Activated T-helper 1 cell treated with anti-CD3 and anti-CD28 coated beads, Interleukin-2, amount 50 U/mL, for 16 hours (primary cell): ENCODE results near the gene HIPK2.

Source experiments
- DNase-seq, 2 donors: peaks; one replicate each; pipeline ENCODE4 v3.0.0-alpha.2; 2020; ENCODE audit warnings: low read depth in 1 of 2, low spot score in 1 of 2

HIPK2 gene

DNA sequence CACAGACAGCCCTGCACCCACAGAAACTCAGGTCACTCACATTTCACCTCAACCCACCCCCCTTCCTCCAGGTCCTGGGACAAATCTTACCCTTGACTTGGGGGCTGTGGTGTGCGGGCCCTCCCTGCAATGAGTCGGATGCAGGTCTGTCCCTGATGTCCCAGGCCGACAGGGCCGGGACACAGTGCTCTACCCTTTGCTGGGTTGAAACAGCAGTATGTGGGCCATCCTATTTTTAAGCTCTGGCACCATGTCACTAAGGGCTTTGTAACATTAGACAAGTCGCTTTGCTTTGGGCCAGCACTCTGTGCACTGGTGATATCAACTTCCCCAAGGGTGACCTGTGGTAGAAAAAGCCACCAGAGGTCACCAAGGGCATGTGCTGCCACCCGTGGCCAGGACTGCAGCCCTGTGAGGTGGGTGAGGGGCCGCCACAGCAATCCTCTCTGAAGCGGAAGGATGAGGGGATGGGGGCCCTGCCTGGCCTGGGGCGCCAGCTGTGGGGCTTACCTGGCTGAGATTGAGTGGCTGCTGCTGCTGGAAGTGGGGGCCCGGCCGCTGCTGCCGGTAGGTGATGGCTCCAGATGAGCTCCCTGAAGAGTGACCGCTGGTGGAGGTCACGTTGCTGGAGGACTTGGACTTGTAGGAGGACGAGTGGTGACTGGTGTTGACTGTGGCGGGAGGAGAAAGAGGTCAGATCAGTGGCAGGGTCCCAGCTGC, 203.0 kb downstream of the HIPK2 start:
- DNase-seq: no peak

DNA sequence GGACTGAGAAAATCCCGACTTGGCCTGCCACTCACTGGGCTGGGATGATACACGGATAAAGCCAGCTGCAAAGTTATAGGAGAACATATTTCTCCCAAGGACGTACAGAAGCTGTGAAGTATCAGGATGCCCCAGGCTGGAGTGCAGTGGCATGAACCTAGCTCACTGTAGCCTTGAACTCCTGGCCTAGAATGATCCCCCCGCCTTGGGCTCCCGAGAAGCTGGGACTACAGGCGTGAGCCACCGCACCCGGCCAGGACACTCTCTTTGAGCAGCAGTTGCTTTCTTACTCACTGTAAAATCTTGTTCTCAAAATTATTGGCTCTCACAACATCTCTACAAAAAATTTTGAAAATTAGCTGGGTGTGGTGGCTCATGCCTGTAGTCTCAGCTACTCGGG, 203.9 kb downstream of the HIPK2 start:
- no peak for DNase-seq

DNA sequence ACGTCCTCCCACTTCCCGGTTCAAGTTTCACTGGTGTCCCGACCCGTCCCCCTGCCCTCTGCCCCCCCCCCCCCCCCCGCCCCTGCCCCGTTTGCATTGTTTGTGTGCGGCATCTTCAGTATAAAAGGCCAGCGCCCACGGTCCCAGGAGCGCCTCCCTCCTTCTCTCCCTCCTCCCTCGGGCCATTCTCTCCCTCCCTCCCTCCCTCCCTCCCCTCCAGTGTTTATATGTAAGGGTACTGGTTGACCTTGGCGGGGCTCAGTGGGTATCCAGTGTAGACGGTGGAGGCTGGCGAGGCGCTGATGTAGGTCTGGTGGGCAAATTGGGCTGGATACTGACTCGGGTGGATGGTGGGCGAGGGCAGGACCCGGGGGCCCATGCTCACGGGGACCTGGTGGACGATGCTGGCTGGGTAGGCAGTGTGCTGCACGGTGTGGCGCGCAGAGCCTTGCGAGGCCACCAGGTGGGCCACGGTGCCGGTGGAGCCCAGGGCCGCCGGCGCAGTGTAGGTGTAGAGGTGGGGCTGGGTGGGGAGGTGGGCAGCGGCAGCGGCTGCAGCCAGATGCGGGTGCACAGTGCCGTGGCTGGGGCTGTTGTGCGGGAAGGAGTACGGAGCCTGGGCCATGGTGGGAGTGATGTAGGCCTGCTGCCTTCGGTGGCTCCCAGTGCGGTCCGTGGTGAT, 205.0 kb downstream of the HIPK2 start:
- no peak for DNase-seq

DNA sequence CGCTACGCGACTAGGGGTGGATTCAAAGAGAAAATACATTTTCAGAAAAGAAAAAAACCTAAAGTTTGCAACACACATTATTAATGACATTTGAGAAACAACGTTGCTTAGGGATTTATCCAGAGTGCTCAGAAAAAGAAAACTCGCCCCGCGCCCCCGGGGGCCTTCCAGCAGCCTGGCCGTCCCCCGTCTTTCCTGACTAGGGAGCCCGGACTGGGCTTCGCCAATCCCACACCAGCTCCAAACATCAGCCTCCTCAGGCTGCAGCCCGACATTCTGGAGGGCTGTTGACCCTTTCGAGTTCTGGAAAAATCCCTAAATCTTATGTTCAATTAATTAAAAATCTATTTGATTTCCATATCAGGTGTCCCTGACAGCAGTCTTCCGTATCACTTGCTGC, 205.7 kb downstream of the HIPK2 start:
- no peak for DNase-seq

DNA sequence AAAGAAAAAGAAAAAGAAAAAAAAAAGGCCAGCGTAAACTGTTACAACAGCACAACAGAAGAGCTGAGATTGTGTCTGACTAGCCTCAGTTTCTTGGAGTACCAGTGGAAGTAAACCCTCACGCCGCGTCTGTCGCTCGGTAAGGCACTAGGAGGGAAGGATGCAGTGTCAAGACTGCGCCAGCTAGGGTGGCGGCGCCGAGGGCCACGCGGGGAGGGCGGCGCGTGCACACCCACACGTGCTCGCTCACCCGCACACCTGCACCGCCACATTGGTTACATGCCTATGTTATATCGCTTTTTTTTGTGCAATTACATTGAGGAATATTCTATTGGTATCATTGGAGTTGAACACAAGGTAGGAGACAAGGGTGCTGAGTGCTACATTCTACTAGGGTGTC, 206.1 kb downstream of the HIPK2 start:
- DNase-seq: no peak

DNA sequence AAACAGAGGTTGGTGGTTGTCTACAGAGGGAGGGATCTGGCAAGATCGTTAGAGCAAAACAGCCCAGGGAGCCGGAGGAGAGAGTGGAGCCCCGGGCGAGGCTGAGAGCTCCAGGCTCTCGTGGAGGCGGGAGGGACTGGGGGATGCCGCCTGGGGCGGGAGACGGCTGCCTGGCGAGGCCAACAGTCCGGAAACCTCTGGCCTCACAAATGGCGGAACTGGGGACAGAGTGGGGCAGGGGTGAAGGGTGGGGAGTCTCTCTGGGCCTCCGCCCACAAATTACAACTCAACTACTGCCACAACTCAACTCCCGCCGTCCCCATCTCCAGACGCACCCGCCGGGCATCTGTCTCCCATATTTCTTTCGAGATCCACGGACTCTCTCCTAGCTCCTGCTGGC, 206.6 kb downstream of the HIPK2 start:
- DNase-seq: no peak

DNA sequence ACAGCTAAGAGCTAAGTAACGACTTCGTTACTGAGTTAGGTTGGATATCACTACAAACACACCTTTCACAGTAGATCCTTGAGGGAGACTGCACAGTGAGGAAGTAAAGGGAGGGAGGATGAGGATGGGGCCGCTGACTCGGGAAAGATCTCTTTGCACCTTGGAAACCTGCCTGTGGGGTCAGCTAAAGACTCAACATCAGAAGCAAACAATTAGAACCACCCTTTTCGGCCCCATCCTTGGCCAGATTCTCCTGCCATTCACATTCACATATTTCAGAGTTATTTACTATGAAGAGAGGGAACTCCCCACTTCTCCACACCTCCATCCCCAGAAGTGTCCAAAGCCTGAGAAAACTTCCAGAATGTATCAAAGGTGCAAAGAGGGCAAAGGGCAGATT, 207.2 kb downstream of the HIPK2 start:
- DNase-seq: no peak

DNA sequence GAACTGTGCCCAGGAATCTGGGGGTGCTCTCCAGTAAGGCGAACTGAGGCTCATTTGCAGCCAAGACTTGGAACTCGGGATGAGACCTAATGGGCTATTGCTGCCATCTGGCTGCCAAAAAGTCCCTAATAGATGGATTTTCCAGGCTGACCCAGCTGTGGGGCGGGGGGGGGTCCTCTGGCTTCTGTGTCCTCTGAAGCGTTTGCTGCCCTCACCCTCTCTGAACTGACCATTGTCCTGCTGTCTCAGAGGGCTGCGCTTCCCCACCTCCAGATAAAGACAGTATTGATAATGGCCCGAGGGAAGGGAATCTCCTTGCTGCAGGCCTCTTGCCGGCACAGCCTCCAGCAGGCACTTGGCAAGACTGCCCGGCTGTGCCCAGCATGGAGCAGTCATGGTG, 207.7 kb downstream of the HIPK2 start:
- no peak for DNase-seq

DNA sequence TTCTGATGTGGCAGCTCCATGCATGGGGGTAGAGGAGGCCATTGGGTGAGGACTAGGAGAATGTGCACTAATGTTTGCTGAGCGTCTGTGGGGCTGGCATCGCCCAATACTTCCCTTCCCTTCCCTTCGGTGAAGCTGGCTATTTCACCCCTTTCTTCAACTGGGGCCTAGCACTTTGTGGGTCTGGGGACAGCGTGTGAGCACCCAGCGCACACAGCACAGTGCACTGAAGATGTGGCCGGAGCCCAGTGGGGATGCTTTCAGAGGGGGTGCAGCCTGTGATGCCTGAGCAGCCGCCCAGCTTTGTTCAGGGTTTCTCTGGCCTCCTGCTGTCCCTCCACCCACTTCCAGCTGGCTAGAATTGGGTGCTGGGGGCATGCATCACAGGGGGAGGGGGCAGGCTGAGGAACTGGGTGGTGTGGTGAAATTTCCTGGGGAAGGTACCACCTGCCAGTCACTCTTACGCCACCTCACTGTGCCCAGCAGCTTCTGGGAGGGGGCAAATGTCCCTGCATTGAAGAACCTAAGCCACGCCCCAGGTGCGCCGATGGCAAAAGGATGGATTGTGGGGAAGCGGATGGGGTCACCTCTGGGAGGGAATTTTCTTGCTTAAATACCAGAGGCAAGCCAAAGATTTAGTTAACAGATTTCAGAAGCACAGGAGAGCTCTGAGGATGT, 208.8 kb downstream of the HIPK2 start:
- DNase-seq: no peak

DNA sequence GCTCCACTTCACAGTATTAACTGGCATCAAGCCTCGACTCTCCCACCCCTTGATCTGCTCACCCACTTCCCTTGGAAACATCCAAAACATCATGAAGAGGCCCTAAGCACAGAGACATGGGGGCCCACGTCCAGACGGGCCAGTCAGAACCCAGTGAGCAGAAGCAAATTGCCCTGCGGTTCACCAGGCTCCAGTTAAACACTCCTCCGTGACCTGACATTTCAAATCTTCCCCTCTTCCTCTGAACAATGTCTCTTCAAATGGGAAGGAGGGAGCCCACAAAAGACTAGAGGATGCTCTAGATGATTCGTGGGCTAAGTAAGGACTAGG, 209.5 kb downstream of the HIPK2 start:
- DNase-seq: no peak

DNA sequence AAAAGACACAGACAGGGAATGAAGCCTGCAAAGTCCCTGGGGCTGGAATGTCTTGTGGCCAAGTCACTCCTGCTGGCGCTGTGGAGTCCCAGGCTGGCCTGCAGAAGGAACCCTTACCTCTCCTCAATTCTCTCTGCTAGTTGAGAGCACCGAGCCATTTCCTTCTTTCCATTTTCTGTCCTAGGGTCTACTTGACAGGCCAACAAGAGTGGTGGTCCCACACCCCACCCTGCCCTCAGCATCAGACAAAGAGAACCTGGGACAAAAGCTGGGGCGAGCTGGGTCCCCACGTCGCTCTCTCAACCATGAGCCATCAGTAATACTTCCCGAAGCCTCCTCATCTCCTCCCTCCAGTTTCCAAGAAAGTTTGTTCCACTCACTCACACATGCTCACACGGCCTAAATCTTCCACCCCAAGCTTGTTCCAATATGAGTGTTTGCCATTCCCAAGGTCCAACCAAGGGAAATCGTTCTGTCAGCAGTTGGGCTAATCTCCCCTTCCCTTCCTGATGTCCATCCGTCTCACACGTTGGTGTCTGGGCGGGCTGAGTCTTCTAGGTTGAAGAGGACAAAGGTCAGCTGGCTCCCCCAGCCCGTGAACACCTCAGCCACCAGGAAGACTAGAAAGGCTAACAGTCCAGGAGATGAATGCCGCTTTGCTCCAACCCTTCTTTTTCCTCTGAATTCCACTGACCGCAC, 210.0 kb downstream of the HIPK2 start:
- no peak for DNase-seq

DNA sequence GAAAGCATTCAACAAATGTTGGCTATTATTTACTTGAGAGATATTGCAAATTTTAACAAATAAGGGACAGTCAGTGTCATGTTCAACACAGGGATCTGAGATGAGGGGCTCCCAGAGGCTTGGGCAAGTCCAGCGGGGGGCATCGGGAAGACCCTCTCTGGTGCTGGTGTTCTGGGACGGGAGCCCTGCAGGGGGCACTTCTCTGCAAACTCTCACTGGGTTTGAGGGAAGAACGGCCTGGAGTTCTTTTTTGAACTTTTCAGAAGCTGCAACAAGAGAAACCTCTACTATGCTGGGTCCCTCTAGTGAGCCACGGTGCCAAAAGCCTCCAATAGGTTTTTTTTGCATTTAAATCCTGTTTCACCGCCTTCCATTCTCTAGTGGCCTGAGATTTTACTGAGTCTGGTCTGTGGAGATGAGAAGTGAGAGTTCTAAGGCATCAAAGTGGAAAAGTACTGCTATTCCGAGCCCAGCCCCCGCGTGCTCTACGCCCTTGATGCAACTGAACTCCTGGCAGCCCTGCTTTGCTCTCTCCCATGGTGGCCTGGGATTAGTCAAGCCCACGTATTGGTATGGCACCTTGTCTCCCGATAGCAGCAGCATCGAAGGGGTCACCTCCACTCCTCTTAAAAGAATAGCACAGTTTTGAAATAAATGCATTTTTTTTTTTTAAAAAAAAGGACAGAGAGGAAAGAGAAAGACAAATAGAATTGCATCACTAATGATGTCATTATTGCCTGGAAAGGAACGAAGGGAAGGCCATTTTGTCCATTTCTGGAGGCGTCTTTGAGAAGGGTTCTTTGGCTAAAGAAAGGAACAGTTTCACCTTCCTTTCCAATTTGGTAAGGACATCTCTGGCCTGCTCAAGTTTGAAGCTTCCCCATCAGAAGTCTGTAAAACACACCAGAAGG, 210.8 kb downstream of the HIPK2 start:
- no peak for DNase-seq

DNA sequence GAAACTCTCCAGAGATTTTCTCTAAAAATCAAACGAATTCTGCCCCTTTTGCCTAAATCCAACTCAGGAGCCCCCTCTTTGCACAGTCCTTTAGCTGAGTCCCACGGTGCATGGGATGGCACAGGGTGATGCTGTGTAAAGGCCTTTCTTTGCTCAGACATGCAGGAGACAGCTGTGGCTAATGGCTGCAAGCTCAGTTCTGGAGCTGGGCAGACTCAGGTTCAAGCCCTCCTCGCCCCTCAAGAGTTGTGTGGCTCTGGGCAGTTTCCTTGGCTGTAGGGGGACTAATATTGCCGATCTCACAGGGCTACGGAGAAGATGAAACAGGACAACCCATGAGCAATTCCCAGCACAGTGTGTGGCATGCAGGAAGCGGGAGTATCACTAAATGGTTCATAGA, 211.7 kb downstream of the HIPK2 start:
- DNase-seq: no peak

DNA sequence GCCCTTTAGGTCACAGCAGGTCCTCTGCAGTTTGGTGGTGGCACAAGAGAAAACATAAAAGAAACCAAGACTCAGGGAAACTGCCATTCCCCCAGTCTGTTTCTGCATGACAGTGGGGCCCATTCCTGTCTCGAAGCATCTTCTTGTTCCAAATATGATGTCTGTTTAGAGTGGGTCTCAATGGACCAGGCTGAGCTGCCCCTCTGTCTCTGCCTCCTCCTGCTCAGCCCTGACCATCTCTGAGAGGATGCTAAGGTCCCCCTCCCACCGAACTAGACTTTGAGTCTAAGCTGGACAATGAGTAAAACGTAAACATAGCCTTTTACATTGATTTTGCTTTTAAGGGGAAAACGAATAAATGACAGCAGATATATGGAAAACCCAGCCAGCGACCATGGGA, 213.9 kb downstream of the HIPK2 start:
- DNase-seq: no peak

DNA sequence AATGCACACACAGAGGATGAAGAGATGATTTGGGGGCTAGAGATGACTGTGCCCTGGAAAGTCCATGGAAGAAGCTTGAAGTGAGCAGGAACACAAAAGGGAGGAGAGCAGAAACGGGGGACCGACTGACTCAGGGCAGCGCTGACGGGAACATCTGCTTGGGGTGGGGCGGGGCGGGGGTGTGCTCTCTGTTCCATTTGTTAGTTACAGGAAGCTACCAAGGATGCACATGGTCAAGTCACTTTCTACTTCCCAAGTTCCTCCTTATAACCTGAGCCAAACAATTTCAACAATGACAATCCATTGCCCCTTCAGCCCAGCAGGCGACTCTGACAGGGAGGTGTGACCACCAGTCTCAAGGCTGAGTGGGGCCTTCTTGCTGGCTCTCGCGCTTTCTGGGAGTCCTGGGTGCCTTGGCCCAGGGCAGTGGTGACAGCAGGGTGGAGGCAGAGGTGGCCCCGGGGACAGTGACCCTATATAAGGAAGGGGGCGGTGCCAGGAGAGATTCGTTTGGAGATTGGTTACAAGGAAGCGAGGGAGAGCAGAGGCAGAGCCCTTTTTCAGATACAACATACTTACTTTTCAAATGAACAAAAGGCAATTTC, 214.7 kb downstream of the HIPK2 start:
- no peak for DNase-seq

DNA sequence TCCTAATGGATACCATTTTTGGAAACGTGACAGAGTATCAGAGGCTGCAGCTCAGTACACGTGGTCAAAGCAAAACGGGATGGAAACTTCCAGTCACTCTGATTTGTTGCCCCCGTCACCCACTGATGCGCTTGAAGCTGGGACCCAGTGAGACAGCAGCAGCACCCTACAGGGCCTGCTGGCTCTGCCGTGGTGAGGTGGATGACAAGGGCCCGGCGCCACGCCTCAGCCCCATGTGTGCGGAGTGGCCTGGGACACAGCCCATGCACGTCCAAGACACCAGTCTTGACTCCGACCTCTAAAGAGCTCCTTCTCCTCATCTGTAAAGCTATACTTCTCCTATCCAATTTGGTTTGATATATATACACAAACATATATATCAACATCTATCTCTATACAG, 215.3 kb downstream of the HIPK2 start:
- no peak for DNase-seq

DNA sequence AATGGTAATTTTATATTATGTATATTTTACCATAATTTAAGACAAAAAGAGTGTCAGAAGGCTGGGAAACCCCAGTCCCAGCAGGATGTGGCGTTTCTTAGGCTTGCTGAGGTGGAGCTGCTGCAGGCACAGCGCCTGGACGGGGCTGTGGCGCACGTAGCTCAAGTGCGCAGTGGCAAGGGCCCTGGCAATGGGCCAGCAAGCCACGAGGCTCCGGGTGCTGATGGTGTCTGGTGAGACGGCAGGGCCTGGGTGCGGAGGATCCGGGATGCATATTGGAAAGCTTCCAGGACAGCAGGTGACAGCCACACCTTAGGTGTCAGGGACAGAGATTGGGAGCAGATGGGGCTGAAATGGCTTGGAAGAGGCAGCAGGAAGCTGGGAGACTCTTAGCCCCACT, 217.1 kb downstream of the HIPK2 start:
- DNase-seq: no peak

DNA sequence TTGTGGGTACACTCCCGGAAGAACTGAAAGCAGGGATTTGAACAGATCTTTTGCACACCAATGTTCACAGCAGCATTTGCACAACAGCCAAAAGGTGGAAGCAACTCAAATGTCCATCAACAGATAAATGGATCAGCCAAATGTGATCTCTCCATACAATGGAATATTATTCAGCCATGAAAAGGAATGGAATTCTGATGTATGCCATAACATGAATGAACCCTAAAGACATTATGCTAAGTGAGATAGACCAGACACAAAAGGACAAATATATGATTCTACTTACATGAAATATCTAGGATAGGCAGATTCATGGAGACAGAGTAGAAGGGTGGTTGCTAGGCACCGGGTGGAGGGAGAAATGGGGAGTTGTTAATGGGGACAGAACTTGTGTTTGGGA, 217.6 kb downstream of the HIPK2 start:
- DNase-seq: no peak

DNA sequence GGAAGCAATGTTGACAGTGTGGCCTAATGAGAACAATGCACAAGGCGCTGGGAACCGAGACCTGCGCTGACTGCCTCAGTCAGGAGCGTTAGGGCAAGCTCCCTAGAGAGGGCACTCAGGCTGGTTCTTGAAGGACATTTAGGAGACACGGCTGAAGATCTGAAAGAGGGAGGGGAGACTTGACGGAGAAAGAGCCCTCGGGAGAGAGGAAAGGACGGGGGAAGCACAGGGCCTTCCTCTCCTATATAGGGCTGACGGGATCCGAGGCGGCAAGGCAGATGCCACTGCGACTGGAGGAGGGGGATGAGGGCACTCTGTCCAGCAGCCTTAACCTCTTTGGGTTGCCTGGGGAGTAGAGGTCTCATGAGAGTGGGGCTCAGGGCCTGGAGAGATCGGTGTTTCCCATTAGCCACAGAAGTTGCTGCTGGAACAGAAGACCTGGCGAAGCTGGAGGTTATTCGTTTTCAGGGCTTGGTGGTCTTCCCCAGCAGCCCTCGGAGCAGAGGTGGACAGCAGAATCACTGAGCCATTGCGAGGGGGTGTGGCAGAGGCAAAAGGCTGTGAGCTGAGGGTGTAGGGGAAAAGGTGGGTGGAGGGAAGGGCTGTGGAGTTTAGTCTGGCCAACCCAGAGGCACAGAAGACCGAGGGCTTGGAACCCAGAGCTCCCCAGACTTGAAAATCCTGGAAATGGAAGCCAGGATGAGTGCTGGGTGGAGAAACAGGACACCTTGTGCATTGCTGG, 218.3 kb downstream of the HIPK2 start:
- no peak for DNase-seq
